ENCODE results near the gene PPP1R17. TPM values are rescaled to one million over a fixed set of nuclear protein-coding genes. Genes with fewer than 3 reads are reported as not detected.

The PPP1R17 gene
- total RNA-seq = 2.7 TPM

- peak; percentile 22 for DNase-seq
Measured at GRCh38 chr7:31687024-31687748, at the start of gene PPP1R17. Gene PPP1R17, plus strand, starts transcription at chr7:31687215. Its CDS starts 5,227 bp downstream, at chr7:31692442.

GRCh38 chr7:31640381-31640780, 46.6 kb upstream of the PPP1R17 start:
- no peak for DNase-seq

GRCh38 chr7:31642681-31643115, 44.3 kb upstream of the PPP1R17 start:
- DNase-seq = no peak

GRCh38 chr7:31646942-31647341, 40.1 kb upstream of the PPP1R17 start:
- no peak for DNase-seq

- no peak for DNase-seq
Measured at GRCh38 chr7:31647511-31647910, 39.5 kb upstream of the PPP1R17 start.

GRCh38 chr7:31648288-31648687, 38.7 kb upstream of the PPP1R17 start:
- DNase-seq = no peak

- no peak for DNase-seq
Measured at GRCh38 chr7:31648880-31649279, 38.1 kb upstream of the PPP1R17 start.

- no peak for DNase-seq
Measured at GRCh38 chr7:31651234-31652062, 35.6 kb upstream of the PPP1R17 start.

GRCh38 chr7:31652063-31652326, 35.0 kb upstream of the PPP1R17 start:
- DNase-seq = no peak

- no peak for DNase-seq
Measured at GRCh38 chr7:31663072-31663471, 23.9 kb upstream of the PPP1R17 start.

GRCh38 chr7:31664890-31665289, 22.1 kb upstream of the PPP1R17 start:
- no peak for DNase-seq

- no peak for DNase-seq
Measured at GRCh38 chr7:31665546-31665945, 21.5 kb upstream of the PPP1R17 start.

- DNase-seq = no peak
Measured at GRCh38 chr7:31669461-31669860, 17.6 kb upstream of the PPP1R17 start.

GRCh38 chr7:31679574-31680305, 7.3 kb upstream of the PPP1R17 start:
- no peak for DNase-seq

- DNase-seq = no peak
Measured at GRCh38 chr7:31683445-31684225, 3.4 kb upstream of the PPP1R17 start.

- no peak for DNase-seq
Measured at GRCh38 chr7:31688372-31688771, 1.4 kb downstream of the PPP1R17 start.

GRCh38 chr7:31688996-31689395, 2.0 kb downstream of the PPP1R17 start:
- DNase-seq = no peak

- DNase-seq = no peak
Measured at GRCh38 chr7:31690935-31691334, 3.9 kb downstream of the PPP1R17 start.

GRCh38 chr7:31692451-31692850, 5.4 kb downstream of the PPP1R17 start:
- DNase-seq = no peak

GRCh38 chr7:31692871-31693270, 5.9 kb downstream of the PPP1R17 start:
- DNase-seq = no peak

GRCh38 chr7:31695859-31696614, 9.0 kb downstream of the PPP1R17 start:
- no peak for DNase-seq

- no peak for DNase-seq
Measured at GRCh38 chr7:31699050-31699449, 12.0 kb downstream of the PPP1R17 start.
